ENCODE results near the gene PLXDC2.

GRCh38 chr10:19961076-19962053 lies 145.1 kb downstream of the PLXDC2 start:
- TF ChIP-seq CTCF (IDR thresholded peaks at IDR 0.05) (no peak), POLR2A (IDR thresholded peaks at IDR 0.05) (no peak)

Data from Peyer's patch (tissue), 4 donors.